HepG2 (cell line): ENCODE data around the gene RABEP2. TPM values are rescaled to one million over a fixed set of nuclear protein-coding genes. Genes with fewer than 3 reads are reported as not detected.
A peak's percentile ranks its signal among the peaks of the same experiment; 100 is the strongest.

Experiments
- CSRNP2 ChIP-seq: sonication (generic); formaldehyde crosslinking; conservative IDR thresholded peaks from 2 replicates; pipeline ENCODE4 v1.8.0; 2022; ENCODE audit warnings: low read depth, missing genetic modification reagents
- DRAP1 ChIP-seq: IDR thresholded peaks from 2 replicates; pipeline ENCODE4 v1.6.1; 2016; ENCODE audit warnings: missing genetic modification reagents, missing compliant biosample characterization
- HIVEP1 ChIP-seq: sonication (generic); formaldehyde crosslinking; IDR thresholded peaks from 2 replicates; pipeline ENCODE4 v1.4.0; 2020; ENCODE audit warnings: mild to moderate bottlenecking, missing genetic modification reagents
- HNRNPUL1 ChIP-seq: fragments of 200-400 bp; formaldehyde crosslinking; IDR thresholded peaks from 2 replicates; pipeline ENCODE4 v1.6.1; 2017; ENCODE audit warnings: low read depth, mild to moderate bottlenecking, low read length, moderate library complexity
- NKX3-1 ChIP-seq: sonication (generic); formaldehyde crosslinking; IDR thresholded peaks from 2 replicates; pipeline ENCODE4 v1.5.0; 2020; ENCODE audit warnings: missing genetic modification reagents
- NR0B2 ChIP-seq: sonication (generic); formaldehyde crosslinking; IDR thresholded peaks from 2 replicates; pipeline ENCODE4 v1.4.0; 2020; ENCODE audit warnings: mild to moderate bottlenecking, missing genetic modification reagents
- PCBP1 ChIP-seq: fragments of 200-400 bp; formaldehyde crosslinking; IDR thresholded peaks from 2 replicates; pipeline ENCODE4 v1.6.1; 2017; ENCODE audit warnings: mild to moderate bottlenecking, low read depth, low read length, borderline replicate concordance
- REPIN1 ChIP-seq: sonication (generic); formaldehyde crosslinking; IDR thresholded peaks from 2 replicates; pipeline ENCODE4 v1.8.0; 2022; ENCODE audit warnings: missing genetic modification reagents, low read depth, mild to moderate bottlenecking, borderline replicate concordance
- RERE ChIP-seq: IDR thresholded peaks from 2 replicates; pipeline ENCODE4 v1.6.1; 2016; ENCODE audit warnings: low read depth, missing genetic modification reagents, missing compliant biosample characterization
- RNF2 ChIP-seq: fragments of 450-650 bp; conservative IDR thresholded peaks from 2 replicates; pipeline ENCODE4 v1.6.1; 2016; ENCODE audit warnings: low read depth
- SALL1 ChIP-seq: sonication (generic); formaldehyde crosslinking; IDR thresholded peaks from 2 replicates; pipeline ENCODE4 v1.8.0; 2022; ENCODE audit warnings: mild to moderate bottlenecking, missing genetic modification reagents
- SP140L ChIP-seq: sonication (generic); formaldehyde crosslinking; IDR thresholded peaks from 2 replicates; pipeline ENCODE4 v1.4.0; 2020; ENCODE audit warnings: missing genetic modification reagents, borderline replicate concordance
- SRSF9 ChIP-seq: fragments of 200-400 bp; formaldehyde crosslinking; IDR thresholded peaks from 2 replicates; pipeline ENCODE4 v1.6.1; 2018; ENCODE audit warnings: borderline replicate concordance, mild to moderate bottlenecking, low read depth, low read length; ENCODE audit not compliant: insufficient read depth, poor library complexity, severe bottlenecking
- TOE1 ChIP-seq: sonication (generic); formaldehyde crosslinking; IDR thresholded peaks from 2 replicates; pipeline ENCODE4 v1.4.0; 2020; ENCODE audit warnings: mild to moderate bottlenecking, missing genetic modification reagents
- ZNF143 ChIP-seq: sonication (generic); formaldehyde crosslinking; IDR thresholded peaks from 2 replicates; pipeline ENCODE4 v1.4.0; 2020; ENCODE audit warnings: missing genetic modification reagents
- ZNF224 ChIP-seq: sonication (generic); formaldehyde crosslinking; IDR thresholded peaks from 2 replicates; pipeline ENCODE4 v1.5.0; 2020; ENCODE audit warnings: mild to moderate bottlenecking, missing genetic modification reagents
- ZNF296 ChIP-seq: sonication (generic); formaldehyde crosslinking; conservative IDR thresholded peaks from 2 replicates; pipeline ENCODE4 v1.5.0; 2020; ENCODE audit warnings: mild to moderate bottlenecking, missing genetic modification reagents
- ZNF329 ChIP-seq: sonication (generic); formaldehyde crosslinking; IDR thresholded peaks from 2 replicates; pipeline ENCODE4 v1.9.0; 2021; ENCODE audit warnings: low read depth, mild to moderate bottlenecking, missing genetic modification reagents
- ZNF670 ChIP-seq: sonication (generic); formaldehyde crosslinking; IDR thresholded peaks from 2 replicates; pipeline ENCODE4 v1.8.0; 2022; ENCODE audit warnings: mild to moderate bottlenecking, missing genetic modification reagents, borderline replicate concordance
- ZNF746 ChIP-seq: sonication (generic); formaldehyde crosslinking; IDR thresholded peaks from 2 replicates; pipeline ENCODE4 v1.8.0; 2022; ENCODE audit warnings: mild to moderate bottlenecking, missing genetic modification reagents
- ZSCAN12 ChIP-seq: sonication (generic); formaldehyde crosslinking; IDR thresholded peaks from 2 replicates; pipeline ENCODE4 v1.9.0; 2021; ENCODE audit warnings: mild to moderate bottlenecking, missing genetic modification reagents
- ZSCAN31 ChIP-seq: sonication (generic); formaldehyde crosslinking; IDR thresholded peaks from 2 replicates; pipeline ENCODE4 v1.5.0; 2020; ENCODE audit warnings: low read depth, mild to moderate bottlenecking, missing genetic modification reagents
- polyA plus RNA-seq, 8 experiments: library from polyadenylated mRNA; depleted of rRNA in 3 of 8; stranded (reverse) in 7 of 8; unstranded in 1 of 8; fragments of >200 nt; fragmentation: Illumina TruSeq in 4 of 8; extraction: Trizol in 4 of 8; gene quantifications; 2 replicates each; pipeline versions ENCODE4 v1.2.1 to v1.2.3, GENCODE V29; 2011 to 2016; ENCODE audit warnings: low read depth in 4 of 8, missing spikeins in 1 of 8, mixed read lengths in 1 of 8; ENCODE audit not compliant: insufficient read depth in 1 of 8
- total RNA-seq, 5 experiments: library from RNA; depleted of rRNA; stranded (reverse); fragments of >200 nt; fragmentation: Illumina TruSeq; extraction: Trizol; gene quantifications; 2 replicates each; pipeline ENCODE4 v1.2.3, GENCODE V29; 2016; ENCODE audit warnings: low read depth in 1 of 5

Gene RABEP2
- total and polyA plus RNA-seq, 2 of the 13 experiments (the other 11 are each of a cell fraction or from before 2014, with no cell fraction given) = 10.8 to 18.4 TPM

GRCh38 chr16:28974437-28975157 is 49.6 kb upstream of the RABEP2 start, which contains the start of gene SPNS1 (continued):
- peak; percentile 93 for TF ChIP-seq ZNF670 (CRISPR knock-in tag)
- 0 out of 2 replicates have a peak, but pooled peaks have one; percentile 46 for TF ChIP-seq ZNF224 (CRISPR knock-in tag)
- TF ChIP-seq NR0B2 = peak; percentile 88; the same call in 1 of the 2 replicates
- TF ChIP-seq SP140L = peak; percentile 82; the same call in 1 of the 2 replicates
- peak; percentile 90 for TF ChIP-seq SALL1 (CRISPR knock-in tag)
- TF ChIP-seq RNF2 = peak; percentile 72
- peak; percentile 85 for TF ChIP-seq ZNF329 (CRISPR knock-in tag)
- TF ChIP-seq ZNF746 (CRISPR knock-in tag) = peak; percentile 55; the same call in 1 of the 2 replicates
- peak; percentile 95; the same call in 1 of the 2 replicates for TF ChIP-seq ZSCAN12 (CRISPR knock-in tag)
- TF ChIP-seq HIVEP1 (CRISPR knock-in tag) = peak; percentile 98
- TF ChIP-seq ZNF296 (CRISPR knock-in tag) = peak; percentile 77
- TF ChIP-seq CSRNP2 (CRISPR knock-in tag) = peak; percentile 87; the same call in 1 of the 2 replicates
- no peak; the same call in 1 of the 2 replicates for TF ChIP-seq TOE1 (CRISPR knock-in tag)
- TF ChIP-seq PCBP1 = no peak; the same call in none of the 2 replicates
- TF ChIP-seq DRAP1 (CRISPR knock-in tag) = peak; percentile 69
- TF ChIP-seq SRSF9 = no peak
- peak; percentile 97 for TF ChIP-seq ZSCAN31 (CRISPR knock-in tag)
- no peak for TF ChIP-seq RERE (CRISPR knock-in tag)
- TF ChIP-seq NKX3-1 = peak; percentile 80
- peak; percentile 76 for TF ChIP-seq ZNF143 (CRISPR knock-in tag)
- no peak for TF ChIP-seq HNRNPUL1
- peak; percentile 87; the same call in 1 of the 2 replicates for TF ChIP-seq REPIN1 (CRISPR knock-in tag)
